ENCODE results near the gene THEM4.

DNA sequence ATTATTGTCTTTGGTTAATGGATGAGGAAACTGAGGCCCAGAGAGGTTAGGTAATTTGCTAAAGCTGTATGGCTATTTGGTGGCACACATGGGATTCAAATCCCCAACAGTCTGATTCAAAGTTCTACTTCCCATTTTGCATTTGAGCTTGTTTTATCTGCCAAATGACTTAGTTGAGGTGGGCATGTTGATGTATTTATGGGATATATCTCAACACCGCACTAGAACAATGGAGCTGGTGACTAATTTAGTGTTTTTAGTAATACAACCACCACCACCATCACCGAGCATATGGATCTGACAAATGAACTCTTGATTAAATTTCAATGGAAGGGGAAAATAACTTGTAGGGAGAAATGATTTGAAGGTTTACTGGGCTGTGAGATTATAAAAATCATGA lies 26.8 kb downstream of the THEM4 start:
- TF ChIP-seq, protein P1, sequence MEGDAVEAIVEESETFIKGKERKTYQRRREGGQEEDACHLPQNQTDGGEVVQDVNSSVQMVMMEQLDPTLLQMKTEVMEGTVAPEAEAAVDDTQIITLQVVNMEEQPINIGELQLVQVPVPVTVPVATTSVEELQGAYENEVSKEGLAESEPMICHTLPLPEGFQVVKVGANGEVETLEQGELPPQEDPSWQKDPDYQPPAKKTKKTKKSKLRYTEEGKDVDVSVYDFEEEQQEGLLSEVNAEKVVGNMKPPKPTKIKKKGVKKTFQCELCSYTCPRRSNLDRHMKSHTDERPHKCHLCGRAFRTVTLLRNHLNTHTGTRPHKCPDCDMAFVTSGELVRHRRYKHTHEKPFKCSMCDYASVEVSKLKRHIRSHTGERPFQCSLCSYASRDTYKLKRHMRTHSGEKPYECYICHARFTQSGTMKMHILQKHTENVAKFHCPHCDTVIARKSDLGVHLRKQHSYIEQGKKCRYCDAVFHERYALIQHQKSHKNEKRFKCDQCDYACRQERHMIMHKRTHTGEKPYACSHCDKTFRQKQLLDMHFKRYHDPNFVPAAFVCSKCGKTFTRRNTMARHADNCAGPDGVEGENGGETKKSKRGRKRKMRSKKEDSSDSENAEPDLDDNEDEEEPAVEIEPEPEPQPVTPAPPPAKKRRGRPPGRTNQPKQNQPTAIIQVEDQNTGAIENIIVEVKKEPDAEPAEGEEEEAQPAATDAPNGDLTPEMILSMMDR (IDR thresholded peaks at IDR 0.05), result no peak
- TF ChIP-seq EZH2 (IDR thresholded peaks at IDR 0.05; ENCODE audit: borderline replicate concordance, insufficient read depth, low read depth, low read length, poor library complexity, severe bottlenecking), result no peak

Data from B cell (primary cell).